B cell (primary cell): ENCODE data around the gene CRK. TPM values are rescaled to one million over a fixed set of nuclear protein-coding genes. Genes with fewer than 3 reads are reported as not detected.

Experiments
- ATAC-seq: fragments of 200-7000 bp; cut with Tn5 transposase; one replicate; pipeline ENCODE4 v1.10.0; 2021; ENCODE audit warnings: low read depth, mild to moderate bottlenecking, moderate number of reproducible peaks, moderate library complexity
- CTCF ChIA-PET: fragments of 350-600 bp; sonication (Branson Sonifier 250); formaldehyde crosslinking; loops from one replicate; lab custom pipeline; 2021; ENCODE audit warnings: antibody characterized with exemption, inconsistent platforms; lab: Charles Lee
- POLR2A ChIA-PET: fragments of 350-600 bp; sonication (Branson Sonifier 250); formaldehyde crosslinking; loops from one replicate; lab custom pipeline; 2021; ENCODE audit warnings: antibody characterized with exemption; lab: Charles Lee
- DNase-seq: peaks from one replicate; pipeline ENCODE4 v3.0.0; 2013
- H2AFZ ChIP-seq: 2 replicates; pipeline ENCODE4 v1.6.1; 2012; ENCODE audit warnings: mild to moderate bottlenecking, low read depth, low read length; ENCODE audit not compliant: insufficient read depth, poor library complexity, severe bottlenecking
- H3K27ac ChIP-seq, 2 donors: 1 replicate in 1 of 2; 2 replicates in 1 of 2; pipeline ENCODE4 v1.5.1; 2012 to 2013; ENCODE audit warnings: low read length in 2 of 2, mild to moderate bottlenecking in 2 of 2, moderate library complexity in 1 of 2
- H3K27me3 ChIP-seq, 4 experiments: fragments of 200-600 bp in 1 of 4; sonication (generic) in 1 of 4; replicated peaks in 1 of 4; 1 replicate in 2 of 4; 2 replicates in 2 of 4; pipeline versions ENCODE4 v1.6.1 to v1.7.0; 2013 to 2016; ENCODE audit warnings: low read length in 3 of 4, mild to moderate bottlenecking in 2 of 4, mixed read lengths in 1 of 4, moderate library complexity in 1 of 4; ENCODE audit not compliant: insufficient read depth in 4 of 4, control insufficient read depth in 3 of 4; ENCODE audit errors: control extremely low read depth in 1 of 4
- H3K36me3 ChIP-seq, 2 experiments: replicated peaks in 1 of 2; 1 replicate in 1 of 2; 2 replicates in 1 of 2; pipeline versions ENCODE4 v1.6.1 to v1.7.1; 2013; ENCODE audit warnings: low read length in 1 of 2; ENCODE audit not compliant: insufficient read depth in 2 of 2, control insufficient read depth in 1 of 2; ENCODE audit errors: control extremely low read depth in 1 of 2, extremely low read depth in 1 of 2
- H3K4me1 ChIP-seq, 2 donors: fragments of 200-600 bp in 1 of 2; sonication (generic) in 1 of 2; 1 replicate in 1 of 2; 2 replicates in 1 of 2; pipeline versions ENCODE4 v1.5.1 to v1.6.1; 2013 to 2017; ENCODE audit warnings: low read length in 2 of 2; ENCODE audit not compliant: control insufficient read depth in 2 of 2, insufficient read depth in 2 of 2
- H3K4me2 ChIP-seq: replicated peaks from 2 replicates; pipeline ENCODE3; 2012; ENCODE audit warnings: mild to moderate bottlenecking, low read depth, low read length; ENCODE audit not compliant: poor library complexity, severe bottlenecking
- H3K4me3 ChIP-seq, 5 experiments: fragments of 200-600 bp in 1 of 5; sonication (generic) in 1 of 5; 1 replicate in 3 of 5; 2 replicates in 2 of 5; pipeline versions ENCODE4 v1.5.1 to v1.7.0; 2011 to 2016; ENCODE audit warnings: low read length in 4 of 5, mild to moderate bottlenecking in 4 of 5, low read depth in 2 of 5, control low read depth in 1 of 5, moderate library complexity in 1 of 5; ENCODE audit not compliant: insufficient read depth in 1 of 5; ENCODE audit errors: control extremely low read depth in 1 of 5, extremely low read depth in 1 of 5
- H3K79me2 ChIP-seq: fragments of 200-600 bp; sonication (generic); one replicate; pipeline ENCODE4 v1.6.0; 2016; ENCODE audit warnings: low read length; ENCODE audit not compliant: control insufficient read depth, insufficient read depth
- H3K9ac ChIP-seq: fragments of 200-600 bp; sonication (generic); 2 replicates; pipeline ENCODE4 v1.6.1; 2017; ENCODE audit warnings: mild to moderate bottlenecking, low read length, moderate library complexity
- H3K9me3 ChIP-seq, 3 donors: one replicate each; pipeline versions ENCODE4 v1.6.1 to v1.7.1; 2013; ENCODE audit warnings: low read length in 2 of 3; ENCODE audit not compliant: control insufficient read depth in 2 of 3, insufficient read depth in 1 of 3; ENCODE audit errors: control extremely low read depth in 1 of 3
- H4K20me1 ChIP-seq: 2 replicates; pipeline ENCODE4 v1.6.0; 2012; ENCODE audit warnings: mild to moderate bottlenecking, low read length; ENCODE audit not compliant: insufficient read depth, control insufficient read depth, poor library complexity, severe bottlenecking
- H3K27ac Mint-ChIP-seq: one replicate; pipeline ENCODE4 v1.8.0; 2021; ENCODE audit warnings: mixed read lengths
- H3K27me3 Mint-ChIP-seq: one replicate; pipeline ENCODE4 v1.8.0; 2021; ENCODE audit warnings: mixed read lengths
- H3K4me1 Mint-ChIP-seq: one replicate; pipeline ENCODE4 v1.8.0; 2021; ENCODE audit warnings: mixed read lengths
- H3K4me3 Mint-ChIP-seq: one replicate; pipeline ENCODE4 v1.8.0; 2021; ENCODE audit warnings: mixed read lengths
- H3K9me3 Mint-ChIP-seq: one replicate; pipeline ENCODE4 v1.8.0; 2022; ENCODE audit warnings: mixed read lengths; ENCODE audit not compliant: insufficient read depth
- EZH2 ChIP-seq: IDR thresholded peaks from 2 replicates; pipeline ENCODE4 v1.6.1; 2012; ENCODE audit warnings: borderline replicate concordance, low read depth, mild to moderate bottlenecking, moderate library complexity, low read length; ENCODE audit not compliant: insufficient read depth, poor library complexity, severe bottlenecking
- WGBS: methylation state at CpG from one replicate; pipeline ENCODE4 v1.1.5; 2013; ENCODE audit warnings: missing lambda C conversion rate; ENCODE audit not compliant: insufficient coverage; 5-methylcytosine and 5-hydroxymethylcytosine counted together
- intact Hi-C: fragments of 100-400 bp; cut with micrococcal nuclease; formaldehyde crosslinking; loops from one replicate; pipeline ENCODE4 v1.10.0; 2022
- polyA plus RNA-seq: library from polyadenylated mRNA; depleted of rRNA; stranded (reverse); fragments of >200 nt; gene quantifications from 2 replicates; pipeline ENCODE4 v1.2.3, GENCODE V29; 2012
- total RNA-seq, 2 donors: library from RNA; stranded (reverse); fragments of 120-200 nt in 1 of 2; gene quantifications; 1 replicate in 1 of 2; 2 replicates in 1 of 2; pipeline versions ENCODE4 v1.2.3 to v1.2.4, GENCODE V29; 2013 to 2022
- TF ChIP-seq, protein P1 (sequence below): fragments of 200-600 bp; IDR thresholded peaks from one replicate; pipeline ENCODE4 v1.8.0; 2022; ENCODE audit warnings: antibody characterized with exemption, mild to moderate bottlenecking

The CRK gene
- total and polyA plus RNA-seq, 2 donors (not counting 1 experiment from before 2014, with no cell fraction given) = 8.2 to 36.4 TPM

DNA sequence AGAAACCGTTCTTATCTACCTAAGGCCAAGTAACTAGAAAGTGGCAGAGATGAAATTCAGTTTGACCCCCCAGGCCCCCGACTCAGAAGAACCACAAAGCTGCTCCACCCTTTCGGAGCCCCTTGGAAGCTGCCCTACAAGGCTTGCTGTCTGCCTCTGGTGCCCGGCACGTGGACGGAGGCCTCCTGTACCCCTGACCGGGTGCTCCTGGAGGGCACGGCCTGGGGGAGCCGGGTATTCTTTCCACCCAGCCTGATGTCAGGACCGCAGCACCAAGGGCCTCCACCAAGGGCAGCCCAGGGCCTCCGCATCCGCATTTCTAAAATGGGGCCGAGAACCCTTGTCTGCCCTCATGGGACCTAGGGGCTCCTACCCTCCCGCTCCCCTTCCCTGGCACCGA lies 15.5 kb upstream of the CRK start:
- H3K4me3 Mint-ChIP-seq = no peak overlapping the region
- ChIA-PET CTCF (interaction anchor here (3.9 kb wide), 1 partner anchor 106 kb away, joined by 23 read pairs; no protein-coding TSS in a partner anchor), POLR2A (interaction anchor here (0.5 kb wide), 1 partner anchor 52 kb away, joined by 12 read pairs; no protein-coding TSS in a partner anchor)
- Histone ChIP-seq H3K27ac (no peak overlapping the region), H3K4me1 (peaks cover 34 to 54% of the 10 kb centered on the region in 2 donors), H3K27me3 (no peaks in the 10 kb centered on the region), H3K79me2 (peaks cover 17% of the 10 kb centered on the region), H3K9me3 (no peaks in the 10 kb centered on the region), H3K9ac (no peak overlapping the region), H3K4me3 (no peak overlapping the region), H2AFZ (no peak overlapping the region), H4K20me1 (peaks cover 54% of the 10 kb centered on the region), H3K36me3 (peaks cover 0 to 37% of the 10 kb centered on the region in 2 experiments), H3K4me2 (no peak overlapping the region)
- no peaks in the 10 kb centered on the region for H3K27me3 Mint-ChIP-seq
- H3K9me3 Mint-ChIP-seq = no peaks in the 10 kb centered on the region
- intact Hi-C loops = loop anchor here (5.0 kb wide), 1 partner anchor 104 kb away; no protein-coding TSS in a partner anchor
- H3K27ac Mint-ChIP-seq = no peak overlapping the region
- WGBS = 96% methylated on average over 13 of the region's 15 CpGs
- peaks cover 37% of the 10 kb centered on the region for H3K4me1 Mint-ChIP-seq
- TF ChIP-seq, protein P1, sequence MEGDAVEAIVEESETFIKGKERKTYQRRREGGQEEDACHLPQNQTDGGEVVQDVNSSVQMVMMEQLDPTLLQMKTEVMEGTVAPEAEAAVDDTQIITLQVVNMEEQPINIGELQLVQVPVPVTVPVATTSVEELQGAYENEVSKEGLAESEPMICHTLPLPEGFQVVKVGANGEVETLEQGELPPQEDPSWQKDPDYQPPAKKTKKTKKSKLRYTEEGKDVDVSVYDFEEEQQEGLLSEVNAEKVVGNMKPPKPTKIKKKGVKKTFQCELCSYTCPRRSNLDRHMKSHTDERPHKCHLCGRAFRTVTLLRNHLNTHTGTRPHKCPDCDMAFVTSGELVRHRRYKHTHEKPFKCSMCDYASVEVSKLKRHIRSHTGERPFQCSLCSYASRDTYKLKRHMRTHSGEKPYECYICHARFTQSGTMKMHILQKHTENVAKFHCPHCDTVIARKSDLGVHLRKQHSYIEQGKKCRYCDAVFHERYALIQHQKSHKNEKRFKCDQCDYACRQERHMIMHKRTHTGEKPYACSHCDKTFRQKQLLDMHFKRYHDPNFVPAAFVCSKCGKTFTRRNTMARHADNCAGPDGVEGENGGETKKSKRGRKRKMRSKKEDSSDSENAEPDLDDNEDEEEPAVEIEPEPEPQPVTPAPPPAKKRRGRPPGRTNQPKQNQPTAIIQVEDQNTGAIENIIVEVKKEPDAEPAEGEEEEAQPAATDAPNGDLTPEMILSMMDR = no peak
- TF ChIP-seq EZH2 = no peak
- DNase-seq = no peak
- no peak for ATAC-seq

DNA sequence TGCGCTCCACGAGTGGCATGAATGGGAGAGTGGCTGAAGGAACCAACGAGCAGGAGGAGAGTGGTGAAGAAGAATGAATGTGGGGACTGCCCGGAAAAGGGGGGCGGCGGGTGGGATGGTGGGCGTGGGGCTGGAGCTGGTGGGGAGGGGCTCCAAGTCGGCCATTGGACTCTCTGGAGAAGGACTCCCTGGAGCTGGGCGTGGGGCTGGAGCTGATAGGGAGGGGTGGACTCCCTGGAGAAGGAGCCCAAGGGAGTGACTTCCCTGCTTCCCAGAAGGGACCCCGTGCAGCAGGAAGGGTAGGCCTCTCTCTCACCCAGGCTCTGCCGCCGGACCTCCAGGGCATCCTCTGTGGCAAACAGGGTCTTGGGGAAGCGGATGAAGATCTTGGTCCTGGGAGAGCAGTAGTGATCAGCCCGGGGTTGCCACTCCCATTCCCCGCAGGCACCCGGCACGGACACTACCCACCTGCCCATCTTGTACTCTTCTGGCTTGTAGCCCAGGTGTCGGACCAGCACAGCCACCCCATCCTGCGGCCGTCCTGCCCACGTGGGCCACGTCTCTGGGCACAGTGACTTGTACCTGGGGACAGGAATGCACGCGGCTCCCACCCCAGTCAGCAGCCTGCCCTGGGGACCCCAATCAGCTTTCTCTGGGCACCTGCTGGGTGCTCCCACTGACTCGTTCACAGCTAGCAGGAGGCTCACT lies 14.9 kb upstream of the CRK start:
- peak; percentile 14 for DNase-seq
- Histone ChIP-seq H2AFZ (no peak overlapping the region), H3K36me3 (peaks cover 0 to 34% of the 10 kb centered on the region in 2 experiments), H3K27ac (no peak overlapping the region), H3K4me3 (no peak overlapping the region), H4K20me1 (peaks cover 54% of the 10 kb centered on the region), H3K9ac (no peak overlapping the region), H3K4me1 (peaks cover 31 to 48% of the 10 kb centered on the region in 2 donors), H3K9me3 (no peaks in the 10 kb centered on the region), H3K27me3 (no peaks in the 10 kb centered on the region), H3K4me2 (peak overlapping the region; percentile 12), H3K79me2 (peaks cover 17% of the 10 kb centered on the region)
- Mint-ChIP-seq H3K27me3 (no peaks in the 10 kb centered on the region), H3K4me1 (peaks cover 35% of the 10 kb centered on the region), H3K9me3 (no peaks in the 10 kb centered on the region), H3K27ac (no peak overlapping the region), H3K4me3 (no peak overlapping the region)
- ChIA-PET CTCF (interaction anchor here (3.9 kb wide), 1 partner anchor 105 kb away, joined by 23 read pairs; no protein-coding TSS in a partner anchor), POLR2A (interaction anchor here (0.6 kb wide), 1 partner anchor 121 kb away, joined by 5 read pairs; no protein-coding TSS in a partner anchor)
- ATAC-seq = no peak
- 90% methylated on average over 24 of the region's 25 CpGs for WGBS
- TF ChIP-seq, protein P1 = no peak
- TF ChIP-seq EZH2 = no peak
- intact Hi-C loops = loop anchor here (5.0 kb wide), 1 partner anchor 104 kb away; no protein-coding TSS in a partner anchor
